GM12872 (cell line): ENCODE measurements around the gene ST7.

Source experiments
- CTCF ChIP-seq: IDR thresholded peaks from 3 replicates; pipeline ENCODE4 v1.5.1; 2011; ENCODE audit warnings: low read depth, mild to moderate bottlenecking, low read length, moderate library complexity; ENCODE audit not compliant: insufficient read depth

ST7 gene

GRCh38 chr7:116922545-116922944 is 30.8 kb upstream of the ST7 start:
- TF ChIP-seq CTCF, result no peak

DNA sequence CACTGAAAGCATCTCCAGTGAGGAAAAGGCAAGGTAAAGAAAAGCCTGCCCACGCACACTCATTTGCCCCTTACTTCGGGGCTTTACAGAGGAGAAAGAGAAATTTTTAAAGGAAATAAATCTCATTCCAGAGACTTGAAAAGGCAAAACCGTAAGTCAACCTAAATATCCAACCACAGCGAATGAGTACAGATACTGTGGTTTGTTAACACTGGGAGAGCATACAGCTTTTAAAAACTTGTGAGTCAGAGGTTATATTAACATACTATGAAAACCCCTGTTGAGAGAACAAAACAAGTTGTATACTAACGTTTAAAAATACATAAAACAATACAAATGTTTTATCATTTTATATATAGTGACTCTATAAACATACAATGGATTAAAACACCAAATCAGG is 28.6 kb upstream of the ST7 start:
- no peak for TF ChIP-seq CTCF

- TF ChIP-seq CTCF, result no peak
These were observed 24.3 kb upstream of the ST7 start for GRCh38 chr7:116929021-116929420.

- peak; percentile 93 for TF ChIP-seq CTCF
These were observed 23.1 kb upstream of the ST7 start for GRCh38 chr7:116929914-116930913.

DNA sequence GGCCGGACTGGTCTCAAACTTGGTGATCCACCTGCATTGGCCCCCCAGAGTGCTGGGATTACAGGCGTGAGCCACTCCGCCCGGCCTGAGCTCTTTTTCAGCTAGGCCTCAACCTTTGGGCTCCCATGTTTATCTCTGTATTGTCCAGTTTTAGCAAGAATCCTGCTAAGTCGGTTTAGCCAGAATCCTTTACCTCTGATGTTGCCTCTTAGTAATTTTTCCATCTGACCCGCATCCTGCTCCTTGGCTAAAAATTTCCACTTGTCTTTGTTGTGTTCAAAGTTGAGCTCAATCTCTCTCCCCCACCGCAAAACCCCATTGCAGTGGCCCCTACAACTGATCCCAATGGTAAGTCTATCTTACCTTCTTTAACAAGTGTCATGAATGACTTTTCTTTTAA is 20.7 kb upstream of the ST7 start:
- TF ChIP-seq CTCF, result no peak

- no peak for TF ChIP-seq CTCF
These were observed 19.8 kb upstream of the ST7 start for GRCh38 chr7:116933465-116933864.

- no peak for TF ChIP-seq CTCF
These were observed 18.7 kb upstream of the ST7 start for GRCh38 chr7:116934580-116934979.
